Measurements from ENCODE around the gene WDR59.

DNA sequence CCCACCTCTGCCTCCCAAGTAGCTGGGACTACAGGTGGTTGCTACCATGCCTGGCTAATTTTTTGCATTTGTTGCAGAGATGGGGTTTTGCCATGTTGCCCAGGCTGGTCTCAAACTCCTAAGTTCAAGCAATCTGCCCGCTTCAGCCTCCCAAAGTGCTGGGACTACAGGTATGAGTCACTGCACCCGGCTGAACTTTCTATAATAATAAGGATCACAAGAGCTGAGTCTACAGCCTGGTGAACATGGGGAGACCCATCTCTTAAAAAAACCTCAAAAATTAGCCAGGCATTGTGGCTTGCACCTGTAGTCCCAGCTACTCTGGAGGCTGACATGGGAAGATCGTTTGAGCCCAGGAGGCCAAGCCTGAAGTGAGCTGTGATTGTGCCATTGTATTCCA is 53.5 kb downstream of the WDR59 start:
- TF ChIP-seq POLR2A (IDR thresholded peaks at IDR 0.05; ENCODE audit: low read length), result no peak
- TF ChIP-seq GATA1 (IDR thresholded peaks at IDR 0.05; ENCODE audit: low read depth, low read length), result no peak
